Peyer's patch (tissue), 4 donors: ENCODE results near the gene NACC1. TPM values are rescaled to one million over a fixed set of nuclear protein-coding genes. Genes with fewer than 3 reads are reported as not detected.
A peak's percentile ranks its signal among the peaks of the same experiment; 100 is the strongest.

Source experiments
- DNase-seq, 3 donors: peaks; one replicate each; pipeline ENCODE4 v3.0.0-alpha.2; 2017 to 2019
- H3K27ac ChIP-seq, 4 donors: fragments of 200-600 bp; sonication (generic); one replicate each; pipeline ENCODE4 v1.5.1; 2016 to 2019
- H3K27me3 ChIP-seq, 2 donors: fragments of 200-600 bp; sonication (generic); one replicate each; pipeline ENCODE4 v1.5.1; 2019
- H3K36me3 ChIP-seq, 3 donors: fragments of 200-600 bp; sonication (generic); one replicate each; pipeline ENCODE4 v1.5.1; 2016 to 2019
- H3K4me1 ChIP-seq, 4 donors: fragments of 200-600 bp; sonication (generic); one replicate each; pipeline ENCODE4 v1.5.1; 2016 to 2019
- H3K4me3 ChIP-seq, 4 donors: fragments of 200-600 bp; sonication (generic); 1 replicate in 3 of 4; 2 replicates in 1 of 4; pipeline ENCODE4 v1.5.1; 2016 to 2019; ENCODE audit warnings: mild to moderate bottlenecking in 1 of 4
- H3K9me3 ChIP-seq, 4 donors: fragments of 200-600 bp; sonication (generic); one replicate each; pipeline ENCODE4 v1.5.1; 2016 to 2019; ENCODE audit warnings: mild to moderate bottlenecking in 1 of 4
- POLR2A ChIP-seq, 2 donors: fragments of 450-650 bp; IDR thresholded peaks; one replicate each; pipeline ENCODE4 v1.5.1; 2017; ENCODE audit warnings: antibody characterized with exemption in 2 of 2, mild to moderate bottlenecking in 2 of 2, moderate library complexity in 2 of 2
- total RNA-seq, 4 donors: library from RNA; depleted of rRNA; stranded (reverse); fragments of >200 nt; gene quantifications; one replicate each; pipeline ENCODE4 v1.1.0, GENCODE V29; 2016
- TF ChIP-seq, protein P1 (sequence below), 6 experiments: fragments of 450-650 bp in 4 of 6; fragments of 200-600 bp in 2 of 6; sonication (generic) in 1 of 6; IDR thresholded peaks; one replicate each; pipeline ENCODE4 v1.5.1; 2017 to 2019; ENCODE audit warnings: antibody characterized with exemption in 6 of 6, mild to moderate bottlenecking in 3 of 6, moderate library complexity in 1 of 6

NACC1 gene
- total RNA-seq, 4 donors from 2014 or later, result 21.5 to 48.0 (median 37.1) TPM

DNA sequence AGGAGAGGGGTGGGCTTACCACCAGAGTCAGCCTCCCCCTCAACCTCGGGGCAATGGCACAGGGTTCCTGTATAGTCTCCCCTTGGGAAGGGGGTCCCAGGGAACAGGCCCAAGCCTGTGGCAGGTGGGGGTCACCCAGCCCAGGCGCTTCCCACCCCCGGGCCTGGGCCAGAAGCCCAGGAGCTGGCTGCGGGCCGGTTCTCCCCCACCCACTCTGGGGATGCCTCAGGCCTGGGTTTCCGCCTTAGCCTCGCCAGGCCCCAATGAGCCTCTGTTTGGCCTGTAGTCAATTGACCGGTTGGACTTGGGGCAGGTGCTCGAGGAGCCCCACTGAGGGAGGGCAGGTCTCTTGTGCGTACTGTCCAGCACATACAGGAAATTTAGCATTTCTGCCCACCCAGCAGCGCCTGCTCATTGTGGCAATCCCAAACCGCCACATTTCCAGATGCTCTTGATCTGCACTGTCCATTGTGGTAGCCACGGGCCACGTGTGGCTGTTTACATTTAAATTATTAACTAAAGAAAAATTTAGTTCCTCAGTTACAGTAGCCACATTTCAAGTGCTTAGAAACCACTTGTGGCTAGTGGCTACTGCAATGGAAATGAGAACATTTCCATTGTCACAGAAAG, 25.3 kb upstream of the NACC1 start:
- no peak for TF ChIP-seq POLR2A (IDR thresholded peaks at IDR 0.05)
- TF ChIP-seq, protein P1, sequence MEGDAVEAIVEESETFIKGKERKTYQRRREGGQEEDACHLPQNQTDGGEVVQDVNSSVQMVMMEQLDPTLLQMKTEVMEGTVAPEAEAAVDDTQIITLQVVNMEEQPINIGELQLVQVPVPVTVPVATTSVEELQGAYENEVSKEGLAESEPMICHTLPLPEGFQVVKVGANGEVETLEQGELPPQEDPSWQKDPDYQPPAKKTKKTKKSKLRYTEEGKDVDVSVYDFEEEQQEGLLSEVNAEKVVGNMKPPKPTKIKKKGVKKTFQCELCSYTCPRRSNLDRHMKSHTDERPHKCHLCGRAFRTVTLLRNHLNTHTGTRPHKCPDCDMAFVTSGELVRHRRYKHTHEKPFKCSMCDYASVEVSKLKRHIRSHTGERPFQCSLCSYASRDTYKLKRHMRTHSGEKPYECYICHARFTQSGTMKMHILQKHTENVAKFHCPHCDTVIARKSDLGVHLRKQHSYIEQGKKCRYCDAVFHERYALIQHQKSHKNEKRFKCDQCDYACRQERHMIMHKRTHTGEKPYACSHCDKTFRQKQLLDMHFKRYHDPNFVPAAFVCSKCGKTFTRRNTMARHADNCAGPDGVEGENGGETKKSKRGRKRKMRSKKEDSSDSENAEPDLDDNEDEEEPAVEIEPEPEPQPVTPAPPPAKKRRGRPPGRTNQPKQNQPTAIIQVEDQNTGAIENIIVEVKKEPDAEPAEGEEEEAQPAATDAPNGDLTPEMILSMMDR (IDR thresholded peaks at IDR 0.05), result no peak
- peak overlapping the region in 1 of 4 donors; percentile 66 for H3K27ac ChIP-seq
- peaks cover 0 to 14% (median 0%) of the 10 kb centered on the region in 3 donors for H3K36me3 ChIP-seq
- peaks cover 0 to 41% (median 15%) of the 10 kb centered on the region in 4 donors for H3K4me1 ChIP-seq
- H3K4me3 ChIP-seq, result no peak overlapping the region
- no peaks in the 10 kb centered on the region for H3K27me3 ChIP-seq
- no peaks in the 10 kb centered on the region for H3K9me3 ChIP-seq
- no peak for DNase-seq

DNA sequence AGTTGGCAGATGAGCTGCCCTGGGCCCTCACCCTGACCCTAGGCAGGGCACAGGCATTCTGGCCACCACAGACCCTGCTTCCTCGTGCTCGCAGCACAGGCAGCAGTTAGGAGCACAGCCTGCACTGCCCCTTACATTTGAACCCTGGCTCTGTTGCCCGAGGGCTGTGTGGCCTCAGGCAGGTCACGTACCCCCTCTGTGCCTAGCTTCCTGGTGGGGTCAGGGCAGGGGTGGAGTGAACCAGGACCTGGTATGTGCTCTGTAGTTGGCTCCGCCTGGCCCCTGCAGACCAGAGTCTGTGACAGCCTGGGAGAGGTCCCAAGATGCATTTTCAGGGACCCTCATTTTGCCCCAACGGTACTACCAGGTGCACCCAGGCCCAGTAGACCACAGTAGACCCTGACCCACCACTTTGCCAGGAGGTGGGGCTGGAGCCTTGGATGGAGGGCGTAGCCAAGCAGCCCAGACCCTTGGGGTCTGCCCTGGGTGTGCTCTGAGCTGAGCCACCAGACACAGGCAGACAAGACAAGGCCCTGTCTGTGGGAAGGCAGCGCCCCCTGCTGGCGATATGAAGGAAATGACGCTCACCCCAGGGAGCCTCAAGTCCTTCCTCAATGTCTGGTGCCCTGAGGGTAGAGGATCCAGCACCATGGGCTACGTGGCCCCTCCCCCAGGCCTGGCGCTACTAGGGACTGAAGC, 24.5 kb upstream of the NACC1 start:
- Histone ChIP-seq H3K27ac (peak overlapping the region in 1 of 4 donors; percentile 92), H3K9me3 (no peaks in the 10 kb centered on the region), H3K4me3 (no peak overlapping the region), H3K27me3 (no peaks in the 10 kb centered on the region), H3K36me3 (peaks cover 0 to 14% (median 0%) of the 10 kb centered on the region in 3 donors), H3K4me1 (peaks cover 0 to 48% (median 20%) of the 10 kb centered on the region in 4 donors)
- no peak for TF ChIP-seq POLR2A (IDR thresholded peaks at IDR 0.05)
- TF ChIP-seq, protein P1 (IDR thresholded peaks at IDR 0.05), result peak; percentile 94 to 97 (median 96)
- DNase-seq, result peak; percentile 69 to 92 (median 83)

DNA sequence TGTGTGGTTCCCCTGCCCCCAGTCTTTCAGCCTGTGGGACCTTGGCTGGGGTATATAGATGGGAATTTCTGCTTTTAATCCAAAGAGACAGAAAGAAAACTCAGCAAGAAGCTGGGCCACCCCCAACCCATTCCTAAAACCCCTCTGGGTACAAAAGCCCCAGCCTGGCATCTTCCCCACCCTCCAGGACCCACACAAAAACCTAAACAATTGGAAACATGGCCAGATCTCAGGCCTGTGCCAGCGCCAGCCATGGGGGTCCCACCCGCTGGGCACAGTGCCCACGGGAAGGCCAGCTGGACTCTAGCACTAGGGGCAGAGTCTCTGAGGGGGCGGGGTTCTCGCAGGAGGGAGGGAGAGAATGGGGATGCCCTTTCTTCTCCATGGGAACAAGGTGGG, 24.0 kb upstream of the NACC1 start:
- Histone ChIP-seq H3K27ac (peak overlapping the region in 1 of 4 donors; percentile 92), H3K36me3 (peaks cover 0 to 14% (median 0%) of the 10 kb centered on the region in 3 donors), H3K4me3 (no peak overlapping the region), H3K4me1 (peaks cover 0 to 54% (median 22%) of the 10 kb centered on the region in 4 donors), H3K9me3 (no peaks in the 10 kb centered on the region), H3K27me3 (no peaks in the 10 kb centered on the region)
- DNase-seq, result peak in 1 of 3 donors; percentile 60
- TF ChIP-seq, protein P1 (IDR thresholded peaks at IDR 0.05), result no peak
- TF ChIP-seq POLR2A (IDR thresholded peaks at IDR 0.05), result no peak

GRCh38 chr19:13094771-13095392, 23.2 kb upstream of the NACC1 start:
- DNase-seq, result peak in 2 of 3 donors; percentile 76 to 79
- peaks cover 0 to 14% (median 0%) of the 10 kb centered on the region in 3 donors for H3K36me3 ChIP-seq
- no peaks in the 10 kb centered on the region for H3K9me3 ChIP-seq
- peak overlapping the region in 3 of 4 donors; percentile 18 to 66 (median 27) for H3K4me3 ChIP-seq
- no peaks in the 10 kb centered on the region for H3K27me3 ChIP-seq
- H3K27ac ChIP-seq, result peak overlapping the region in 3 of 4 donors; percentile 6 to 92 (median 74)
- no peak for TF ChIP-seq POLR2A (IDR thresholded peaks at IDR 0.05)
- TF ChIP-seq, protein P1 (IDR thresholded peaks at IDR 0.05), result no peak
- peaks cover 0 to 60% (median 25%) of the 10 kb centered on the region in 4 donors for H3K4me1 ChIP-seq

GRCh38 chr19:13095393-13095784, 22.7 kb upstream of the NACC1 start:
- H3K9me3 ChIP-seq, result no peaks in the 10 kb centered on the region
- H3K27ac ChIP-seq, result peak overlapping the region in 3 of 4 donors; percentile 6 to 92 (median 74)
- peak overlapping the region in 3 of 4 donors; percentile 18 to 66 (median 27) for H3K4me3 ChIP-seq
- no peaks in the 10 kb centered on the region for H3K27me3 ChIP-seq
- peaks cover 0 to 11% (median 0%) of the 10 kb centered on the region in 3 donors for H3K36me3 ChIP-seq
- TF ChIP-seq, protein P1 (IDR thresholded peaks at IDR 0.05), result no peak
- no peak for TF ChIP-seq POLR2A (IDR thresholded peaks at IDR 0.05)
- peak in 2 of 3 donors; percentile 82 to 85 for DNase-seq
- H3K4me1 ChIP-seq, result peaks cover 0 to 59% (median 27%) of the 10 kb centered on the region in 4 donors
